Panc1 (cell line): ENCODE data around the gene GFPT2.

Source experiments
- POLR2AphosphoS5 ChIP-seq: IDR thresholded peaks from 2 replicates; pipeline ENCODE4 v1.6.1; 2012; ENCODE audit warnings: mild to moderate bottlenecking, low read depth, low read length, moderate library complexity
- SIN3A ChIP-seq: IDR thresholded peaks from 2 replicates; pipeline ENCODE4 v1.6.1; 2012; ENCODE audit warnings: low read depth, mild to moderate bottlenecking, low read length, moderate library complexity, borderline replicate concordance; ENCODE audit not compliant: insufficient read depth
- TCF7L2 ChIP-seq: IDR thresholded peaks from 2 replicates; pipeline ENCODE4 v1.6.1; 2011; ENCODE audit warnings: mild to moderate bottlenecking, low read depth, low read length, inconsistent platforms
- TF ChIP-seq, protein P1 (sequence below), 2 experiments: IDR thresholded peaks; 2 replicates each; pipeline ENCODE4 v1.6.1; 2011 to 2012; ENCODE audit warnings: low read depth in 2 of 2, control low read depth in 1 of 2, low read length in 1 of 2, mild to moderate bottlenecking in 1 of 2, moderate library complexity in 1 of 2; ENCODE audit not compliant: insufficient read depth in 1 of 2
- TF ChIP-seq, protein P2 (sequence below): fragments of 450-650 bp; IDR thresholded peaks from 2 replicates; pipeline ENCODE4 v1.5.1; 2017; ENCODE audit warnings: mild to moderate bottlenecking

- TF ChIP-seq, protein P1, sequence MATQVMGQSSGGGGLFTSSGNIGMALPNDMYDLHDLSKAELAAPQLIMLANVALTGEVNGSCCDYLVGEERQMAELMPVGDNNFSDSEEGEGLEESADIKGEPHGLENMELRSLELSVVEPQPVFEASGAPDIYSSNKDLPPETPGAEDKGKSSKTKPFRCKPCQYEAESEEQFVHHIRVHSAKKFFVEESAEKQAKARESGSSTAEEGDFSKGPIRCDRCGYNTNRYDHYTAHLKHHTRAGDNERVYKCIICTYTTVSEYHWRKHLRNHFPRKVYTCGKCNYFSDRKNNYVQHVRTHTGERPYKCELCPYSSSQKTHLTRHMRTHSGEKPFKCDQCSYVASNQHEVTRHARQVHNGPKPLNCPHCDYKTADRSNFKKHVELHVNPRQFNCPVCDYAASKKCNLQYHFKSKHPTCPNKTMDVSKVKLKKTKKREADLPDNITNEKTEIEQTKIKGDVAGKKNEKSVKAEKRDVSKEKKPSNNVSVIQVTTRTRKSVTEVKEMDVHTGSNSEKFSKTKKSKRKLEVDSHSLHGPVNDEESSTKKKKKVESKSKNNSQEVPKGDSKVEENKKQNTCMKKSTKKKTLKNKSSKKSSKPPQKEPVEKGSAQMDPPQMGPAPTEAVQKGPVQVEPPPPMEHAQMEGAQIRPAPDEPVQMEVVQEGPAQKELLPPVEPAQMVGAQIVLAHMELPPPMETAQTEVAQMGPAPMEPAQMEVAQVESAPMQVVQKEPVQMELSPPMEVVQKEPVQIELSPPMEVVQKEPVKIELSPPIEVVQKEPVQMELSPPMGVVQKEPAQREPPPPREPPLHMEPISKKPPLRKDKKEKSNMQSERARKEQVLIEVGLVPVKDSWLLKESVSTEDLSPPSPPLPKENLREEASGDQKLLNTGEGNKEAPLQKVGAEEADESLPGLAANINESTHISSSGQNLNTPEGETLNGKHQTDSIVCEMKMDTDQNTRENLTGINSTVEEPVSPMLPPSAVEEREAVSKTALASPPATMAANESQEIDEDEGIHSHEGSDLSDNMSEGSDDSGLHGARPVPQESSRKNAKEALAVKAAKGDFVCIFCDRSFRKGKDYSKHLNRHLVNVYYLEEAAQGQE (IDR thresholded peaks at IDR 0.05; ENCODE audit: insufficient read depth in 1 of 2, low read depth in 2 of 2, low read length in 1 of 2), result no peak
- TF ChIP-seq, protein P2, sequence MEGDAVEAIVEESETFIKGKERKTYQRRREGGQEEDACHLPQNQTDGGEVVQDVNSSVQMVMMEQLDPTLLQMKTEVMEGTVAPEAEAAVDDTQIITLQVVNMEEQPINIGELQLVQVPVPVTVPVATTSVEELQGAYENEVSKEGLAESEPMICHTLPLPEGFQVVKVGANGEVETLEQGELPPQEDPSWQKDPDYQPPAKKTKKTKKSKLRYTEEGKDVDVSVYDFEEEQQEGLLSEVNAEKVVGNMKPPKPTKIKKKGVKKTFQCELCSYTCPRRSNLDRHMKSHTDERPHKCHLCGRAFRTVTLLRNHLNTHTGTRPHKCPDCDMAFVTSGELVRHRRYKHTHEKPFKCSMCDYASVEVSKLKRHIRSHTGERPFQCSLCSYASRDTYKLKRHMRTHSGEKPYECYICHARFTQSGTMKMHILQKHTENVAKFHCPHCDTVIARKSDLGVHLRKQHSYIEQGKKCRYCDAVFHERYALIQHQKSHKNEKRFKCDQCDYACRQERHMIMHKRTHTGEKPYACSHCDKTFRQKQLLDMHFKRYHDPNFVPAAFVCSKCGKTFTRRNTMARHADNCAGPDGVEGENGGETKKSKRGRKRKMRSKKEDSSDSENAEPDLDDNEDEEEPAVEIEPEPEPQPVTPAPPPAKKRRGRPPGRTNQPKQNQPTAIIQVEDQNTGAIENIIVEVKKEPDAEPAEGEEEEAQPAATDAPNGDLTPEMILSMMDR, result no peak
- TF ChIP-seq POLR2AphosphoS5, result no peak
- TF ChIP-seq TCF7L2, result no peak
- TF ChIP-seq SIN3A, result no peak
These were observed 5.0 kb upstream of the GFPT2 start for GRCh38 chr5:180358179-180358578.
